DMS79 (cell line): ENCODE results near the gene TEC.
A peak's percentile ranks its signal among the peaks of the same experiment; 100 is the strongest.

Experiments
- DNase-seq: peaks from one replicate; lab custom pipeline; 2025; lab: John Stamatoyannopoulos, UW

Gene TEC

GRCh38 chr4:48163746-48164145 is 105.9 kb downstream of the TEC start:
- no peak for DNase-seq

DNA sequence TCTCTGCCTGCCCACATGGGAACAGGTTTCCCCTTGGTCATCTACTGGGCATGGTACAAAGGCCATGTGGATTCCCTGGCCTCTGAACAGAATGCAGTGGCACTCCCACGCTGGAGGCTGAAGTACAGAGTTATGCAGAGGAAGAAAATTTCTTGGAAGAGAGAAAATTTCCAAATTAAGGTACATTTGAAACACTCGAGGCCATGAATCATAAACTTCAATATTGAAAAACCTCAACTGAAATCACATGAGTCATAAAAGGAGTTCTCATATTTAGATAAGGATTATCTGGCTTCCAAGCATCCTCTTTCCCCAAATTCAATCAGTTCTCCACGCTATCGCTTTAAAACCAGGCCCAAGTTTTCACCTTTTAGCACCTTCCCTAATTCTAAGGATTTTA is 107.5 kb downstream of the TEC start:
- DNase-seq: no peak

DNA sequence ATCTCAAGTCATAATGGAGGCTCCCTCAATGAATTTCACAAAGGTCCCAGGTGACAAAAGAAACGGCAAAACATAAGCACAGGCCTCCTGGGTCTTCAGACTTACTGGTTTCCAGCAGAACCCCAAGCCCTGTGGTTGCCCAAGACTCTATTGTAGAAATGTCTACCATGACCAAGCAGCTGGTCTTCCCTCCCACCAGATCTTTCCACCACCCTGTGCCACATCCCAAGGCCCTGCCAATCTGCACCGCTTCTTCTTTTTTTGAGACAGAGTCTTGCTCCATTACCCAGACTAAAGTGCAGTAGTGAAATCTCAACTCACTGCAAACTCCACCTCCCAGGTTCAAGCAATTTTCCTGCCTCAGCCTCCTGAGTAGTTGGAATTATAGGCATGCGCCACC is 112.4 kb downstream of the TEC start:
- no peak for DNase-seq

GRCh38 chr4:48156423-48156822 is 113.2 kb downstream of the TEC start:
- no peak for DNase-seq

- DNase-seq: no peak
Measured at GRCh38 chr4:48153791-48154550, 115.7 kb downstream of the TEC start.

DNA sequence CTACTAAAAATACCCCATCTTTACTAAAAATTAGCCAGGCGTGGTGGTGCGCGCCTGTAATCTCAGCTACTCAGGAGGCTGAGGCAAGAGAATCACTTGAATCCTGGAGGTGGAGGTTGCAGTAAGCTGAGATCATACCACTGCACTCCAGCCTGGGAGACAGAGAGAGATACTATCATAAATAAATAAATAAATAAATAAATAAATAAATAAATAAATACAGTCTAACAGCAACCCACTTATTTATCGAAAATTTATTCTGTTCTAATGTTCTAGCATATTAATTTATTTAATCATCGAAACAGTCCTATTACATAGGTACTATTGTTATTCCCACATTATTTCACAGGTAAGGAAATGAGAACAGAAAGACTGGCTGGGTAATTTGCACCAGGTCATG is 117.4 kb downstream of the TEC start:
- no peak for DNase-seq

DNA sequence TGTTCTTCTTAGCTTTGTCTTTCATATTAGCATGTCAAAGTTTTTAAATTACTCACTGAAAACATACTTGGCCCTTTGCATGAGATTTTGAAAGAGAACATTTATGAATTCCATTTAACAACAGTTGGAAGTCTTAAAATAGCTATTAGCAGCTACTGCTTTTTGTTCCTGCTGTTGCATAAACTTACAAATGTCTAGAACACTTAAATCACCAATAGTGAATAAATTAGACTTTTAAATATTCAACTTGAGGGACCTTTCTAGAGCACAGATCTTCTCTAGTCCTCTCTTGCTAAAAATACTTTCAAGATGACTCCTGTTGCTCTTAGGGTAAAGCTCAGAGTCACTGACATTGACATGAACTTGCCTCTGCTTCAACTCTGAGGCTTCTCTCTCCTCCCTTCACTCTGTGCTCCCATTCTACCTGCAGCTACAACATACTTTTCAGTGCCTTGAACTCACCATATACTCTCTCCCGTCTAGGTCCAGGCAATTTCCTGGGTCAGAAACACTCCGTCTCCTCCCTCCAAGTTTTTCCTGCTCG is 119.7 kb downstream of the TEC start:
- no peak for DNase-seq

GRCh38 chr4:48147621-48148020 is 122.0 kb downstream of the TEC start:
- no peak for DNase-seq

- DNase-seq: no peak
Measured at GRCh38 chr4:48141048-48141447, 128.6 kb downstream of the TEC start.

GRCh38 chr4:48139691-48140090 is 129.9 kb downstream of the TEC start:
- no peak for DNase-seq

DNA sequence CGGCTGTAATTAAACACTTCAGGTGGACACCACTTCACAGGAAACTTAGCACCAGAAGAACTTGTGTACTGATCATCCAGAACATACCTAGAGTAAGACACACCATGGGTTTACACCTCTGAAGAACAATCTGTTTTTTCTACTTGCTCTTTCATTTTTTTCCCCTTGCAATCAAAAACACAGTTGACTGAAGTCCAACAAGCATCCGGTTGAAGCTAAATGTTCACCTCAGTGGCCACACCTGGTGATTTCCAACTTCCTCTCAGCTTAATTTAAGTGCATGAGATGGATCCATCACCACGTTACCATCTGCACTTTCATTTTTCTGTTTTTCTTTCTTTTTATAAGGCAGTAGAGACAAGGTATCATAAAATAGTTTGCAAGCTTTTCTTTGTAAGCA is 130.7 kb downstream of the TEC start:
- DNase-seq: no peak

- no peak for DNase-seq
Measured at GRCh38 chr4:48138511-48138910, 131.1 kb downstream of the TEC start.

DNA sequence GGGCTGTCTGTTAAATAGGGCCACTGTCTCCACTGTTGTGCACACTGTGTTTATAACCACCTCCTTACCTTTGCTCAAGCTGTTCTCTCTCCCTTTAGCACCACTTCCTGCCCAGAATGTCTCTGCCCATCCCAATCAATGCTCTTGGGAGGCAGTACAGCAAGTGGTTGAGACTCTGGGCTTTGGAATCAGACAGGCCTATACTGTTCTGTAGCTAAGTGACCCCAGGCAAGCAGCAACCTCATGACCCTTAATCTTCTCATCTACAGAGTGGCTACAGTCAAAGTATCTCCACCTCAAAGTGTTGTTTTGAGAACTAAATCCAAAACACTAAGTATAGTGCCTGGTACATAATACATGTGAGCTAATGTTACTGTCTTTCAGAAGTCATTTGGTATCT is 131.8 kb downstream of the TEC start:
- DNase-seq: no peak

DNA sequence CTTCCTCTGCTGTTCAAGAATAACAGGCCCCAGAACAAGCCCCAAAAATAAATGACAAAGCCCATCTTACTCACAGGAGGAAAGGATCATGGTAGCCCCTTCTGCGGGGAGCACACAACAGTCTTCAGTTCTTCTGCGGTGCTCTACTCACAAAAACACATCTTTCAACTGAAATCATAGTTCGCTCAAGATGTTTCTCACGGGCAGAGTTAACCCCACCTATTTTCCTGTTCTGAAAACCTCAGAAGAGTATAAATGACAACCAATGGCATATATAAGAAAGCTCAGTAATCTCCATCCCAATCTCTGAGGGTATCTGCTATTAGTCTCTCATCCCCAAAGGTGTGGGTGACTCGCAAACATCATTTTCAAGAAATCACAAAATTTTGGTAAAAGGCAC is 135.6 kb downstream of the TEC start, which contains the start of gene TXK:
TSS of gene TXK (minus strand) at position 170 of the 400 bp plus-strand sequence. CDS start at position 90, 80 bp downstream.
- DNase-seq: no peak

DNA sequence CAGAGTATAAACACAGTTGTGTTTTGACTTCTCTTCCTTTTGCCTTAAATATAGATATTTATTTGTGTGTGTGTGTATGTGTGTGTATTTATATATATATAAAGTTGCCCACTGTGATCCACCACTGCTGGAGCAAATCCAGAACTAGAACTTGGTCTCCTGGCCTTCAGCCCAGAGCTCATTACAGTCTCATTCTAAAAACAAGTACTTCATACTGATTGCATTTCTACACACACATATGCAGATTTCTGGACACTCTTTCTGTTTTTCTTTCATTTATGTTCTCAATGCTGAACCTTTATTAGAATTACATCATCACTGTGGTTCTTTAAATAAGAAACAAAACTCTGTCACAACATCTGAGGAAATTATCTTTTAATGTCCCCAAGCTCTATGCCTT is 136.0 kb downstream of the TEC start:
- DNase-seq: no peak

DNA sequence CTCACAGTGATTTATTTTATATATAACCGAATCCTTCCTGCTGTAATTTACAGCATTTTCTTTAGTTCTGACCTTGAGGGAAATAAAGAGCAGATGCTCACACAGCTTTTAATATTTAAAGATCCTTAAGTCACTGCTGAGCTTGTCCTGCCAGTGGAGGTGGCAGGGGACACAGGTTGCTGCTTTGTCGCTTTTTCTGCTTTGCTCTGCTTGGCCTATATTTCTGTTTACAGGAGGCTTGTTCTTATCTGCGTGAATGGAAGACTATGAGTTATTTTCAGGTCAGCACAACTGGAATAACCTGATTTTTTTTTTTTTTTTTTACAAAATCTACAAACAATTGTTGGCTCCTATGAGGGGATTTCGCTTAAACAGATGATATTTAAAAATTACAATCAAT is 137.9 kb downstream of the TEC start:
- DNase-seq: no peak

GRCh38 chr4:48130100-48130499 is 139.5 kb downstream of the TEC start:
- no peak for DNase-seq

DNA sequence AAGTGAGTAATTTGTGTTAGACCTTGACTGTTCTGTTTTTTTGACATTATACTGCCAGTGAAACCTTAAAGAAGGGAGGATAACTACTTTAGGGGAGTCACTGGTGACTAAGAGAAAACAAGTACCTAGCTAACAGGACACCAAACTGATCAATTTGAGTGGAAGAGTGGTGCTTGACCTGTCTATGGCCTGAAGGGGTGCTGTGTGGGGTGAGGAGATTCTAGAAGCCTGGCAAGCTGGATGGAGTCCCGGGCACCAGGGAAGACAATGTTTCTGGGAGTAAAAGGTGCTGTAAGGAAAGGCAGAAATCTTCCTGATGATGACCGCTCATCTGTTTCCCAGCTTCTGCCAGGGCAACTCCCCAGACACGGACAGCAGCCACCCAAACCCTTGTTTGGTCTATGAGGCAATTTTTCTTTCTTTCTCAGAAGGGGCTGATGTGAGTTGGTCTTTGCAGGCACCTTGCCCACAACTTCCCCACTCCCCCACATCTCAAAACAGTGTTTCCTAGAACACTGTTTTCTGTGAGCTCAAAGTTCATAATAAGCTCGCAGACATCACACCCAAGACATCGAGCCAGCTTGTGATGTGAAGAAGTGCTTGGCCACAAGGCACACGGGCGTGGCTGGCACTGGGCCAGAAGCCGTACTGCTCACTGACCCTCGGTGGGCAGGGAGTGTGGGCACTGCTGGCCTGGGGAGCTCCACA is 140.2 kb downstream of the TEC start:
- DNase-seq: no peak

GRCh38 chr4:48127682-48128404 is 141.8 kb downstream of the TEC start:
- DNase-seq: peak; percentile 2

GRCh38 chr4:48127231-48127630 is 142.4 kb downstream of the TEC start:
- peak; percentile 5 for DNase-seq

DNA sequence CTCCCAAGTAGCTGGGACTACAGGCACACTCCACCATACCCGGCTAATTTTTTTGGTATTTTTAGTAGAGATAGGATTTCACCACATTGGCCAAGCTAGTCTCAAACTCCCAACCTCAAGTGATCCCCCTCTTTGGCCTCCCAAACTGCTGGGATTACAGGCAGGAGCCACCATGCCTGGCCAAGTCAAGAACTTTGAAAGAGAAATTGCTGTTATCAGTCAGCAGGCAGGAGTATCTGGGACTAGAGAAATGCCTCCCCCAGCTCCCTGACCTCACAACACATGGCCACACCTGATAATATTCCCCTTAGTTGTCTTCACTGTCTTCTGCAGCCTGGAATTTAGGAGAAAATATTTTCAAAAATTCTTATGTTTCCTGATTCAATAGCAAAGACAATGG is 143.0 kb downstream of the TEC start:
- DNase-seq: no peak

GRCh38 chr4:48124870-48125269 is 144.8 kb downstream of the TEC start:
- DNase-seq: no peak

DNA sequence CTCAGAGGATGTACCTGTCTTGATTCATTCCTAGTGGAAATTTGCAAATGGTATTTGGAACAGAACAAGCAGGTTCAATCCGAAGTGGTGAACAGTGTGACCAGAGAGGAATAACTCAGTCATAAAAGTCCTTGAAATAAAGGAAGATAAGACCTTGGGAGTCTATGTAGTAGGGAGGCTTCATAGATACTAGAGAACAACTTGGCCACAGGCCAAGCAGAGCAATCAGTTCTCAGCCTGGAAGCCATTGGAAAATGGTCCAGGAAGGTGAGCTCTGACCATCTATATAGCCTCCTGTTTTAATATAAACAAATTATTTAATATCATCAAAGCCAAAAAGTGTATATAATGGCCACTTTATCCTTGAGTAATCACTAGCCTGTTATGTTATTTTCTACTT is 146.9 kb downstream of the TEC start:
- DNase-seq: no peak
